CD4-positive, alpha-beta T cell treated with Interleukin-4 for 4 hours (primary cell): ENCODE measurements around the gene AFF1.
"Not testable (repeated sequence)": the region's sequence is repeated elsewhere in the genome, so short reads cannot be mapped to it uniquely, and the experiment has no call there.

ENCODE experiments used
- DNase-seq: peaks from one replicate; pipeline ENCODE4 v3.0.0-alpha.2; 2020

AFF1 gene

DNA sequence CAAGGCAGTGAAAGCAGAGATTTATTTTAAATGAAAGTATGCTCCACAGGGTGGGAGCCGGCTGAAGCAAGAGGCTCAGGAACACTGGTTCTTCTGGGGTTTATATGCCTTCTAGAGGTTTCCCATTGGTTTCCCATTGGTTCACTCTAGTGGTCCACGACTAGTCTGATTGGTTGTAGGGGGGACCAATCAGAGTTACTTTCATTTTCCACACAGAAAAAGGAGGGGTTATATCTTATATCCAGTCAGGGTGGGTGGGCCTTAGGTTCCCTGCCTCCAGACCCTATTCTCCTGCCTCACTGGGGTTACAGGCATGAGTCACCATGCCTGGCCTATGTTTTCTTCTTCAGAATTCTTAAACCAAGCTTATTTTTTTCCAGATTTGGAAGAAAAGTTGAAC is 184.0 kb downstream of the AFF1 start:
- DNase-seq, result no peak

DNA sequence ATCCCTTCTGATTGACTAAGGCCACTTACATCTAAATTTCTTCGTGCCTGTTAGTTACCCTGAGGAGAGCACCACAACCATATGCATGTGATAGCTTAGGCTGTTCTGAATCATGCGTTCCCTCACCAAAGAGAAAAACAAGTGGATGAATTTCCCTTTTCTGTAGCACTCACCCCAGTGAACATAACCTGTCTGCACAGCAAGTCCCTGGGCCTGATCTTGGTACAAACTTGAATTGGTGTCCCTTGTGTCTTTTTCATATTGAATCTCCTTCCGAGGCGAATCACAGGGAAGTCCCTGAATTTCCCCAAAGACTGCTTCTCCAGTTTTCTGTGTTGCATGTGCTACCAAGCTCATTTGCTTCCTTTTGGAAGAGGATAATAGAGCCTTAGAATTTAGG is 185.2 kb downstream of the AFF1 start:
- no peak for DNase-seq

DNA sequence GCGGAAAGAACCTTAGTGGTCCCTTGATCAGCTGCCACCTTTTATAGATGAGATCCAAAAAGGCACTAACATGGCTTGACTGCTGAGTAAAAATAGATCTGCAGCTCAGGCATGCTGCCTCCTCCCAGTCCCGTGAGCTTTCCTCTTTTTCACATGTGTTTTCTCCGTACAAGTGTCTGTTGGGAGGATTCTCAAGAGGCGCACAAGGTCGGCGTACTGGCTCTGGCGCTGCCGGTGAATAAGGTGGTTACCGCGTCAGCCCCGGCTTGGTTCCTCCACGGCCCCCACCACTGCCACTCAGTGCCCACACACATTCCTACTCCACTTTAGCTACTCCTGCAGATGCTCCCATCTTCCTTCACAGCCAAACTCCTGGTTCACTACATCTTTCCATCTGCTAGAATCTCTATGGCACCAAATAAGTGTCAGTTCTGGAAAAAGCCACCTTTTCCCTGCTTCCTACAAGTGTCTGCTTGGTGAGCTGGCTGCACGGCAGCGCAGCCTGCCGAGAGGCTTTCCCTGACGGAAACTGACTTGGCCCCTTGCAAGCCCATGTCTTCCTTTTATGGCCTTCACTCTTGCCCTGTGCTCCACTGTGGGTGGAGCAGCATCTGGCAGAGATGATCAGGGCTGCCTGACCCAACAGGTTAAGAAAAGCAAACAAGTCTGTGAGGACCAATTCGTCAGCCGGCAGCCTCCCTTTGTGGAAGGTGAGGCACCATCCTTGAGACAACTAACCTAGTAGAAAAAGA is 185.8 kb downstream of the AFF1 start:
- no peak for DNase-seq

DNA sequence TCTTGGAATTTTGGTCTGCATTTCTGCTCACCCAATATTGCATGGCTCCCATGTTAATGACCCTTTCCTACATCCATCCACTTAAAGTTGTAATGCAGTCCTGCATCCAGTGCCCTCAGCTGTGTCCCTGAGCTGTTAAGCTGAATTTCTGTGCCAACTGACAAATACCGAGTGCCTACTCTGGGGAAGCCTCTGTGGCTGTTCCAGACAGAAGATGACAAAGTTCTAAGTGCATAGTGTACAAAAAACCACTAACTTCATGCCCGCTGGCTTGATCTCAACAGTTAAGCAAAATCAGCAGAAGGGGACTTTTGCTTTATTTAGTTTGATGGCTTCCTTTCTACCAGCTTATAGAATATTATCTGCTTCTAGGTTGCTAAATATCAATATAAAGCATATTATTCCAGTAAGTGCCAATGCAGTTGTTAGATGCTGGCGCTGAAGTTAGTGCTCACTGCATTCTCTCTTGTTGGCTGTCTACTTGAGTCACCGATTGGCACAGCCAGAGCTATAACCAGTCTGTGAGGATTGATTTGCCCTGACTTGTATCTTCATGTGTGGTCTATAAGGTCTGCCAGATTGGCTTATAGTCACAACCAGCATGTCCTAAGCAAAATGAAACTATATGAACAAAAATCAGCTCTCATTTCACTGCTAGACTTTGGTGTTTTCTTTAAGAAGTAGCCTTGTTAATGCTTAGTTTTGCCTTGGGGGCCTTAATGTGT is 186.7 kb downstream of the AFF1 start:
- no peak for DNase-seq

DNA sequence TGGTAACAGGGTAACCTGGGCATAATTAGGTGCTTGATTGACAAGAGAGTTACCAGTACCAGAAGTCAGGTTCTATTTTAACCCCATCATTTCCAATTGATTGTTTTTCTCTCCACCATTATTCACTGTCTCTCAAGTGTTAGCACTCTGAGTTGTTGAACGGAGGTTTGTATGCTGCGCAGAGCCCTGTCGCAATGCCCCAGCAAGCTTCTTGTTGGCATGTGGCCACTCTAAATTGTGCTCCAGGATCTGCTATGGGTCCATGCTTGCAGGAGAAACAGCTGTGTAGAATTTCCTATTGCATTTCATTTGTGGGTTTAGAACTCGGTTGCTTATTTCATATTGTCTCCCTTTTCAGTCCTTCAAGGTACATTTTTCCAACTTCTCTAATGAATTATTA is 187.4 kb downstream of the AFF1 start:
- no peak for DNase-seq

DNA sequence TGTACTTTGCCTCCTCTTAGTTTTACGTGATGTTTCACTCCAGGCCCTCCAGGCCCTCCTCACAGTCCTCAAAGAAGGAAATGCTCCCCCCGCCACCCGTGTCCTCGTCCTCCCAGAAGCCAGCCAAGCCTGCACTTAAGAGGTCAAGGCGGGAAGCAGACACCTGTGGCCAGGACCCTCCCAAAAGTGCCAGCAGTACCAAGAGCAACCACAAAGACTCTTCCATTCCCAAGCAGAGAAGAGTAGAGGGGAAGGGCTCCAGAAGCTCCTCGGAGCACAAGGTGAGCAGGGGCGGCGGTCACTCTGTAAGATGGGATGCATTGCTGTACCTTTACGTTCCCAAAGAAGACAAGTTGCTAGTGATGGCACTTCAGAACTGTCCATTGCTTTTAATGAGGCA is 191.2 kb downstream of the AFF1 start:
- no peak for DNase-seq

DNA sequence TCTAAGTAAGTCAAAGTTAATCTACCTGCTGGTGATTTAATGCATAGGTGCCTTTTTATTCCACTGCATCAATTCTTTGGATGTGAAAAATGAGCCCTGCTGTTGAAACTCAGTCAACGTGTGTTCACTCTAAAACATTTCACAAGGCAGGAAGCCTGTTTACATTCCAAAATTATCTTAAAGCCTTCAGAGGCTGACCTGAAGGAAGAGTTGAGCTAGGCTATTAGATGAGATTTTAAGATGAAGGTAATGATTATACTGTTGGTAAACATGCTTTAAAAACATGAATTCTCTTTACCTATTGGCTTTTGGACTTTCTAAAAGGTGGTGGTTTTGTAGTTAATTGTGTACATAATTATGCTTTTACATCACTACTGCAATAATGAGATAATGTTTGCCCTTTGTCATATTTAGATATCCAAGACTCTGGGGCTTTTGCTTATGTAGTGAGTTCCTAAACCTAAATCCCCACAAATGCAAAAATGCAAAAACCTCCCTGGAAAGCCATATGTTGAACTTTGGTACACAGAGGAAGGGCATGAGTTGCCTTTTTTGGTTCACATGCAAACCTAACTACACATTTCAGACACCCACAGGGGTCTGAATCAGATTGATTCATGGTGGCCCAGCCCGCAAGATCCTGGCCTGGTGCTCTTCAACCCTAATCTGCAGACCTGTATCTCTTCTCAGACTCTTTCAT is 193.3 kb downstream of the AFF1 start:
- no peak for DNase-seq

DNA sequence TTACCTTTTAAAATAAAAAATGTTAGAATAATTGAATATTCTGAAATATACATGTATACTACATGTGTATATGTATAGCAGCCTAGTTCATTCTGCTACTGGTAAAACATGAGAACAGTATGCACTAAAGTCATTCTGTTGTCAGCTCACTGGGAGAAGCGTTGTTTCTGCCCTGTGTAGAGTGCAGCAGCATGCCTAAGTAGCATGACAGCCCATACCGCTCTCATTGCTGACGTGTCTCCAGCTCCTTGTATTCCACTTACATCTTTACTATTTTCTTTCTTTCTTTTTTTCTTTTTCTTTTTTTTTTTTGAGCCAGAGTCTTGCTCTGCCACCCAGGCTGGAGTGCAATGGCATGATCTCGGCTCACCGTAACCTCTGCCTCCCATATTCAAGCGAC is 194.9 kb downstream of the AFF1 start:
- DNase-seq, result no peak

DNA sequence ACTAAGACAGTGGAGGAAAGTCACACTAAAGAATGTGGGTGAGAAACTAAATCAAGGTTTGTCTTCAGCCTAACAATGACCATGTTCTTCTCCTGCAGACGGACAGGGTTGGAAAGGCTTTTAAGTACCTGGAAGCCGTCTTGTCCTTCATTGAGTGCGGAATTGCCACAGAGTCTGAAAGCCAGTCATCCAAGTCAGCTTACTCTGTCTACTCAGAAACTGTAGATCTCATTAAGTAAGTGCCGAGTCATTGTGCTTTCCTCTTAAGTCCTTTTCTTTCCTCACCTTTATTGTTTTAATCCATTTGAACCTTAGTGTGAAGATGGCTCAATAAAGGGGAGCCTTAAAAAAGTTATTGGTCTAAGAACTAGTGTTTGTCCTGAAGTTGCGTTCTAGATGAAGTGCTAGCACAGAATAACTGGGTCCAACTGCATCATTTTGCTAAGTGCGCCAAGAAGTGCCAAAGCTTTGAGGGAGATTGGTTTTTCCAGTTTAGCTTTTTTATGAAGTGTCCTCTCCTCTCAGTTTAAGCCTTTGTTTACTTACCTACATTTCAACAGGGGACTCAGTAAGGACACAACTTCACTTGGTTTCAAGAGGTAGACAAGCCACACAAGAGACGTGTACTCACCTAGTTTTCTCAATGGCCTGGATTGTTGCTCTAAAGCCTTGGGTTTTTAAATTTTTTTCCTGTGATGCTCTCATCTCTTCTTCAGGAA is 196.3 kb downstream of the AFF1 start:
- no peak for DNase-seq

DNA sequence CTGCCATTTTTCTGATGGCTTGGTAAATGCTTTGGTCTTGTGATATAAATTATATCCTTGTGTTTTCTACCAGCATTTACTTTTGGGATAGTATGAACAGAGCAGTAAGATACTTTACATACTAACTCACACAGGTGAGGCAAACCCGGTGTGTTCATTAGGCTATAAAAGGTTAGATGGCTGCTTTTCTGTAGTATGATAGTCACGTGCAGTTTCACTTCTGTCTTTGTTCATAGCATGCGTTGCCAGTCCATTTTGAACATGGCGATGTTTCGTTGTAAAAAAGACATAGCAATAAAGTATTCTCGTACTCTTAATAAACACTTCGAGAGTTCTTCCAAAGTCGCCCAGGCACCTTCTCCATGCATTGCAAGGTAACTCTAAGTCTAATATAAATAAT is 197.2 kb downstream of the AFF1 start:
- no peak for DNase-seq

DNA sequence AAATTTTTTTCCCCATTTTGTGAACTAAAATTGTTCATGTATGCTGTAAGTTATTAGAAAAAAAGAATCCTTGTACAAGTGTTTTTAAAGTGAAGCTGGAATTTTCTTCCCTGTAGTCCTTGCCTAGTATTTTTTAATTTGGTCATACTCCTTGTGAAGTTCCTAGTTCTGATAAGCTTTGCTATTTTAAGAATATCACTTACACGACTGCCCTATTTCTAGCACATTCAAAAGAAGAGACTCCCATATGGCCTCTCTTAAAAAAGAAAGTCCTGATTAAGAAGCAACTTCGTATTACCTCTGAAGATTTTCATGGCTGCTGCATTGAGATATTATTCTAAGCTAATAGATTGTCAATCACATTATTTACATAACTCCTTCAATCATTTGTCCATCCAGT is 198.4 kb downstream of the AFF1 start:
- DNase-seq, result no peak

DNA sequence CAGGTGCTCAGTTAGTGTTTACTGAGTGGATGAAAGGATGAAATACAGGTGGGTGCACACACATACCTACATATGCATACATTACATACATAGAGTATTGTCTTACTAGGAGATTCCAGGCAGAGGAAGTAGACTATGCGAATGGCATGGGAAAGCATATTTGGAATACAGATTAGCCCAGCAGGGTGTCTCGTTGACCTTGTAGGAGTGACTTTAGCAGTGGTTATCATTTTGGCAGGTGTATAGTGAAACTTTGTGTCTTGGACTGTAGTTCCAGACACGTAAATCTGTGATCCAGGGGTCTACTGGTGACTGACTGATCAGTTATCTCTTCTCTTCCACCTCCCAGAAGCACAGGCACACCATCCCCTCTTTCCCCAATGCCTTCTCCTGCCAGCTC is 199.3 kb downstream of the AFF1 start:
- no peak for DNase-seq

DNA sequence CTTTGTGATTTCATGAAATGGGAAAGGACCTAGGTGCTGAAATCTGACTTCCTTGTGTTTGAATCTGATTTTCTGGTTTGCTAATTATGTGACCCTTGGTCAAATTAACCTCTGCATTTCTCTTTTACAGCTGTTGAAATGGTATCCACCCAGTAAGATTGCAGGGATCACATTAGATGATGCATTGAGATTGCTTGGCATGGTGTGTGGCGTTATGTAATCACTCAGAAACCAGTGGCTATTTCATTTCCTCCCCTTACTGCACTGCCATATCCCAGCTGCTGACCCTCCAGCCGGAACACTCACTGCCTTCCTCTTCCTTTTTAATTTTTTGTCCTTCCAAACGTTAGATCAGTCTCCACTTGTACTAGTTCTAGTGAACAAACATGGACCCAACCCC is 206.6 kb downstream of the AFF1 start:
- DNase-seq, result no peak

DNA sequence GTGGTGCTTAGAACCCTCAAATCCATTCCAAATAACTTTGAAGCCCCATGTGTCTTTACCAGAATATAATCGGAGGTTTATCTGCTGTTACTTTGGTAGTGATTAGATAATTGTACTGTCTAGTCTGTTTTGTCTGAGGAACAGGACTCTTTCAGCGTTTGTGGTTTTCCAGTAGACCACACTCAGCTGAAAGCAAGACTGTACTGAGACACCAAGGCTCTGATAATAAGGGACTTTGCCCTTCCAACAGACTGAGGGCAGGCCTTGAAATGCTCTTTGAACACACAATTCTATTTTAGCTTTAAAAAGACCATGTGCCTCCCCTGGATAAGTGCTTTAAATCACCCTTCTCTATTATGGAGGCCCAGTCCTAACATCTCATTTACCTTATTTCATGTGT is 209.5 kb downstream of the AFF1 start:
- DNase-seq, result no peak

DNA sequence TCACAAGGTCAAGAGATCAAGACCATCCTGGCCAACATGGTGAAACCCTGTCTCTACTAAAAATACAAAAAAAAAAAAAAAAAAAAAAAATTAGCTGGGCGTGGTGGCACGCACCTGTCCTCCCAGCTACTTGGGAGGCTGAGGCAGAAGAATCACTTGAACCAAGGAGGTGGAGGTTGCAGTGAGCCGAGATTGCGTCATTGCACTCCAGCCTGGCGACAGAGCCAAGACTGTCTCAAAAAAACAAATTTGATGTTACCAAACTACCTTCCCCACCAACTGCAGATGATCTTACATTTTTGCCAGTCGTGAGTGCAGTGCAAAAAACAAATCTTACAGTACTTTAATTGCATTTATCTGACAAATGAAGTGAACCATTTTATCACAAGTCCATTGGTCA is 211.1 kb downstream of the AFF1 start:
- not testable (repeated sequence) for DNase-seq

DNA sequence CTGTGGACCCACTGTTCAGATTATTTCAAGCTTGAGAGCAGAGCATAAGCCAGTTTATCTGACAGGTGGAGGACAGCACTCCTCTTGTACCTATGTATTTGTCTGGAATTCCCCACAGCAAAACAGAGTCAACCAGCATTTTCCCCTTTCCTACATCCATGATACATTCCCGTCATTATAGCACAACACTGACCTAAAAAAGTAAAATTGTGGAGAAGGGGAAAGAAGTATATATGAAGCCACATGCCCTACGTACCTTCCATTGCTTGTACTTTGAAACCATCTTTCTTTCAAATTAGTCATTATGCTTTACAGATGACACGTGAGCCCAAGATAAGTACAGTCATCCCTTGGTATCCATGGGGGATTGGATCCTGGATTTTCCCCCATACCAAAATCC is 212.3 kb downstream of the AFF1 start:
- no peak for DNase-seq

DNA sequence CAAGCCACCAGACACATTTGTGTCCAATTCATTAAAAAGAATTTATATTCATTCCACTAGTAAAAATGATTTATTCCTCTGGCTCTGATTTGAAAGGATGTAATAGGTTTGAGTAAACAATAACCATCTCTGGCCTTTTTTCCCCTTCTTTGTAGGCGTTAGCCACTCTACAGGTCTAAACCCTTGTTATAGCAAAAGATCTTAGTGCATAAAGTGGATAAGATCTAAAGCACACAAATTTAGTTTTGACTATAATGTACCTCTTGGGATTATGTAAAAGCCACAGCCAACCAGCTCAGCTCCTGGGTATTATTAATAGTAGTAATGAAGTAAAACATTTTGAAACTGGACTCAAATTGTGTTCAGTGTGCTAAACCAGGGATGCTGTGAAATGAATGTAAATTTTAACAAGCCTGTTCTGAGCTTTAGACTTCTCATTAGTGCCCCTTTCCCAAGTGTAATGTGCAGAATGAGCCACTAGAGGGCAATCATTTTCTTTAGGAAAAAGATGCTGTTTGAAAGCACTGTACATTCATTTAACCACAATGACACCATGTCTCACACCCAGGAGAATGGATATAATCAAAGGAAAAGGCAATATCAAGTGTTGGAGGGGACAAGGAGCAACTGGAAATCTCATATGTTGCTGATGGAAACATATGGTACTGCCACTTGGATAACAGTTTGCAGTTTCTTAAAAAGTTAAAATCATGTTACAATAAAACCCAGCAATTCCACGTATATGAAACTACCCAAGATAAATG is 215.9 kb downstream of the AFF1 start:
- peak; percentile 80 for DNase-seq

DNA sequence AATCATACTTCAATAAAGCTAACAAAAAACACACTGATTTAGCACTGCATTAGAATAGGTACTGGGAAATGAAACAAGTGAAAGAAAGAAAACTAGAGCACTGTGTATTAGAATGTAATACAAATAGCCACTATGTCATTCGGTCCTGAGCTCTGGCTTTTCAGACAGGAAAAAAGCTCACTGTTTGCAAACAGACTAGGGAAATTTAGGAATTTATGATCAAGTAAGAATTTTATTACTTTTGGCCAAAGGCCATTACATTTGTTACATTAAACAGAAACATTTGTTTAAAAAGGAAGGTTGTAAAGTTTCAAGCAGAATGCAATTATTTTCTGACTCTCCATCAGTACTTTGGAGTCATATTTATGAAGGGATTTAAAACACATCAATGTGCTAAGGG is 216.9 kb downstream of the AFF1 start:
- no peak for DNase-seq

DNA sequence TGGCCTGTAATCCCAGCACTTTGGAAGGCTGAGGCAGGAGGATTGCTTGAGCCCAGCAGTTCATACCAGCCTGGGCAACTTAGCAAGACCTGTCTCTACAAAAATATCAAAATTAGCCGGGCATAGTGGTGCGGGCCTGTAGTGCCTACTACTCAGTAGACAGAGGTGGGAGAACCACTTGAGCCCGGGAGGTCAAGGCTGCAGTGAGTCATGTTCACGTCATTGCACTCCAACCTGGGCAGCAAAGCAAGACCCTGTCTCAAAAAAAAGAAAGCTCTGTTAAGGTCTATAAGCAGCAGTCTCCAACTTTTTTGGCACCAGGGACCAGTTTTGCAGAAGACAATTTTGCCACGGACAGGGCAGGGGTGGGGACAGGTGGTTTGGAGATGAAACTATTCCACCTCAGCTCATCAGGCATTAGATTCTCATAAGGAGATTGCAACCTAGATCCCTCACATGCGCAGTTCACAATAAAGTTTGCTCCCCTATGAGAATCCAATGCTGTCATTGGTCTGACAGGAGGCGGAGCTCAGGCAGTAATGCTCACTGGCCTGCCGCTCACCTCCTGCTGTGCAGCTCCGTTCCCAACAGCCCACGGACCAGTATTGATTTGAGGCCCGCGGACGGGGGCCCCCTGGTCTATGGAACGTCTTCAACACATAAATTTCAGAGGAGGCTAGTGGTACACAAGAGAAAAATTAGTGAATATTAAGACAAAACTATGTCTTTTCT is 217.7 kb downstream of the AFF1 start:
- DNase-seq, result no peak

DNA sequence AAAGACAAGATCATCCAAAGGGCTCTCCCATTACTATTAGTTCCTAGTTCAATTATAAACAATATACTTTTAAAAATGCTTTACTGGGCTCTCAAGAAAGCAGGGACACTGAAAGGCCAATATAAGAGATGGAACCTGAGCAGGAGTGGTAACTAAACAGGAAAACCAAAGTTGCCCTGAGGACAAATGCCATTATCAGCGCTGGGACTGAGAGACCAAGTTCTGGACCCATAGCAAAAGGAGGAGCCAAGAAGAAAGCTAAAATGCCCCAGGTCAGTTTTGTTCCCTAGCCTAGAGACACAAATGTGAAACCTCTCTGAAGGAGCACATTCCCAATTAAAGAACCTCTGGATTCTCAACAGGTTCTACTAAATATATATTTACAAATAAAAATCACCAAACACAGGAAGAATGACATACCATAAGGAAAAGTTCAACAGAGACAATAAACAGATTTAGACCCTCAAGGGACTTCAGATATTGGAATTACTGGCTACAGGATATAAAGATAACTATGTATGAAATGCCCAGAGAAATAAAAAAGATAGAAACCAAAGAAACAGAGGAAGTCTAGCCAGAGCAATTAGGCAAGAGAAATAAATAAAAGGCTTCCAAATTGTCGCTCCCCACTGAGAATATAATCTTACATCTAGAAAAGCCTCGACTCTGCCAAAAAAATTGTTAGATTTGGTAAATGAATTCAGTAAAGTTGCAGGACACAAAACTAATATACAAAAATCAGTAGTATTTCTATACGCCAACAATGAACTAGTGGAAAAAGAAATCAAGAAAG is 218.5 kb downstream of the AFF1 start:
- DNase-seq, result no peak

DNA sequence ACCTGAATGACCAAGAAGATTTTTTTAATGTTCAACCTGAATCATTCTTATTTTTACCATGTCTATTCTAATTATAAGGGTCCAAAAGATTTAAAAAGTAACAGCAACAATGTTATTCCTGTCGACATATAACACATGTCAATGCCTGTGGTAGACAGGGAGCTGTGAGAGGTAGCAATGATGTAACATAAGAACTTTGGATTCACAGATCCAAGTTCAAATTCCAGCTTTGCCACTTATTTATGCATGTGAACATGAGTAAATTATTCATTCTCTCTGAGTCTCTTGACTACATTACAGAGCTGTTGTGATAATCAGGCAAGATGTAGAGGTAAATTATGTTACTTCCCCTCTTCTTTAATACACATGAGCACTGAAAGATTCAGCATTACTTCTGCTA is 231.1 kb downstream of the AFF1 start:
- no peak for DNase-seq
